CD8-positive, alpha-beta memory T cell (primary cell): Measurements from ENCODE around the gene CDH12. TPM values are rescaled to one million over a fixed set of nuclear protein-coding genes. Genes with fewer than 3 reads are reported as not detected.
"Not testable (repeated sequence)": the region's sequence is repeated elsewhere in the genome, so short reads cannot be mapped to it uniquely, and the experiment has no call there.

Source experiments
- CTCF ChIA-PET: fragments of 350-600 bp; sonication (Branson Sonifier 250); formaldehyde crosslinking; loops from one replicate; lab custom pipeline; 2021; ENCODE audit warnings: antibody characterized with exemption; lab: Charles Lee
- POLR2A ChIA-PET: fragments of 350-600 bp; sonication (Branson Sonifier 250); formaldehyde crosslinking; loops from one replicate; lab custom pipeline; 2021; ENCODE audit warnings: antibody characterized with exemption; lab: Charles Lee
- DNase-seq, 5 donors: peaks; one replicate each; pipeline versions ENCODE4 v3.0.0 to v3.0.0-alpha.2; 2020 to 2022; ENCODE audit warnings: mixed read lengths in 1 of 5
- H3K27ac ChIP-seq: one replicate; pipeline ENCODE4 v1.7.0; 2013; ENCODE audit warnings: low read depth, mild to moderate bottlenecking, low read length, moderate library complexity
- H3K27me3 ChIP-seq: 2 replicates; pipeline ENCODE4 v1.7.0; 2013; ENCODE audit warnings: low read length, mild to moderate bottlenecking; ENCODE audit not compliant: insufficient read depth, poor library complexity, severe bottlenecking
- H3K36me3 ChIP-seq: 2 replicates; pipeline ENCODE4 v1.7.0; 2013; ENCODE audit warnings: mild to moderate bottlenecking, low read length, moderate library complexity; ENCODE audit not compliant: insufficient read depth
- H3K4me1 ChIP-seq: 2 replicates; pipeline ENCODE4 v1.7.0; 2013; ENCODE audit warnings: mild to moderate bottlenecking, low read length, moderate library complexity; ENCODE audit not compliant: insufficient read depth
- H3K4me3 ChIP-seq: 2 replicates; pipeline ENCODE4 v1.7.0; 2013; ENCODE audit warnings: mild to moderate bottlenecking, low read length
- H3K9me3 ChIP-seq: 2 replicates; pipeline ENCODE4 v1.7.0; 2013; ENCODE audit warnings: mild to moderate bottlenecking, low read length
- H3K27ac Mint-ChIP-seq, 8 donors: one replicate each; pipeline ENCODE4 v1.8.0; 2020 to 2021; ENCODE audit warnings: mixed read lengths in 8 of 8, mild to moderate bottlenecking in 6 of 8, inconsistent platforms in 3 of 8, moderate library complexity in 3 of 8
- H3K27me3 Mint-ChIP-seq, 2 donors: one replicate each; pipeline ENCODE4 v1.8.0; 2020 to 2021; ENCODE audit warnings: mixed read lengths in 2 of 2, mild to moderate bottlenecking in 1 of 2, moderate library complexity in 1 of 2
- H3K36me3 Mint-ChIP-seq, 3 donors: one replicate each; pipeline ENCODE4 v1.8.0; 2020 to 2021; ENCODE audit warnings: mixed read lengths in 3 of 3, inconsistent platforms in 1 of 3, mild to moderate bottlenecking in 1 of 3
- H3K4me1 Mint-ChIP-seq, 3 donors: one replicate each; pipeline ENCODE4 v1.8.0; 2020 to 2021; ENCODE audit warnings: mixed read lengths in 3 of 3, inconsistent platforms in 1 of 3, mild to moderate bottlenecking in 1 of 3
- H3K4me3 Mint-ChIP-seq, 7 donors: one replicate each; pipeline ENCODE4 v1.8.0; 2020 to 2021; ENCODE audit warnings: mixed read lengths in 7 of 7, mild to moderate bottlenecking in 6 of 7, moderate library complexity in 4 of 7, inconsistent platforms in 2 of 7
- H3K9me3 Mint-ChIP-seq, 5 donors: one replicate each; pipeline ENCODE4 v1.8.0; 2020 to 2022; ENCODE audit warnings: mixed read lengths in 5 of 5, mild to moderate bottlenecking in 3 of 5, moderate library complexity in 2 of 5, inconsistent platforms in 1 of 5
- polyA plus RNA-seq: library from polyadenylated mRNA; unstranded; fragments of 300-500 nt; fragmentation: Illumina TruSeq; gene quantifications from one replicate; pipeline ENCODE4 v1.2.3, GENCODE V29; 2021
- total RNA-seq, 2 experiments: library from RNA; stranded (reverse); gene quantifications; one replicate each; pipeline ENCODE4 v1.2.3, GENCODE V29; 2021

Gene CDH12
- total and polyA plus RNA-seq, 3 experiments from 2014 or later, result not detected

GRCh38 chr5:22056601-22057000 is 796.5 kb downstream of the CDH12 start:
- Mint-ChIP-seq H3K27ac (no peak overlapping the region), H3K36me3 (no peaks in the 10 kb centered on the region), H3K27me3 (no peaks in the 10 kb centered on the region), H3K4me3 (no peak overlapping the region), H3K4me1 (no peaks in the 10 kb centered on the region), H3K9me3 (peaks cover 0 to 21% (median 11%) of the 10 kb centered on the region in 5 donors)
- CTCF ChIA-PET, result no interaction called here
- Histone ChIP-seq H3K36me3 (no peaks in the 10 kb centered on the region), H3K4me3 (no peak overlapping the region), H3K27ac (no peak overlapping the region), H3K27me3 (no peaks in the 10 kb centered on the region), H3K9me3 (no peaks in the 10 kb centered on the region), H3K4me1 (no peaks in the 10 kb centered on the region)
- POLR2A ChIA-PET, result no interaction called here
- no peak for DNase-seq

GRCh38 chr5:22053195-22053594 is 799.9 kb downstream of the CDH12 start:
- no peaks in the 10 kb centered on the region for H3K36me3 Mint-ChIP-seq
- Histone ChIP-seq H3K9me3 (no peaks in the 10 kb centered on the region), H3K27me3 (no peaks in the 10 kb centered on the region), H3K4me1 (no peaks in the 10 kb centered on the region), H3K36me3 (no peaks in the 10 kb centered on the region), H3K4me3 (no peak overlapping the region), H3K27ac (no peak overlapping the region)
- POLR2A ChIA-PET, result no interaction called here
- no peak overlapping the region for H3K4me3 Mint-ChIP-seq
- no peak overlapping the region for H3K27ac Mint-ChIP-seq
- CTCF ChIA-PET, result no interaction called here
- no peak for DNase-seq
- no peaks in the 10 kb centered on the region for H3K4me1 Mint-ChIP-seq
- H3K9me3 Mint-ChIP-seq, result peaks cover 2 to 31% (median 9%) of the 10 kb centered on the region in 5 donors
- H3K27me3 Mint-ChIP-seq, result no peaks in the 10 kb centered on the region

GRCh38 chr5:22051881-22052280 is 801.3 kb downstream of the CDH12 start:
- Mint-ChIP-seq H3K27ac (no peak overlapping the region), H3K4me1 (no peaks in the 10 kb centered on the region), H3K36me3 (no peaks in the 10 kb centered on the region), H3K9me3 (peaks cover 2 to 40% (median 17%) of the 10 kb centered on the region in 5 donors), H3K27me3 (no peaks in the 10 kb centered on the region), H3K4me3 (no peak overlapping the region)
- no peaks in the 10 kb centered on the region for H3K9me3 ChIP-seq
- H3K27me3 ChIP-seq, result no peaks in the 10 kb centered on the region
- ChIA-PET POLR2A (no interaction called here), CTCF (no interaction called here)
- H3K27ac ChIP-seq, result no peak overlapping the region
- no peaks in the 10 kb centered on the region for H3K4me1 ChIP-seq
- no peak overlapping the region for H3K4me3 ChIP-seq
- DNase-seq, result no peak
- H3K36me3 ChIP-seq, result no peaks in the 10 kb centered on the region

- Histone ChIP-seq H3K36me3 (no peaks in the 10 kb centered on the region), H3K4me1 (no peaks in the 10 kb centered on the region), H3K4me3 (no peak overlapping the region), H3K9me3 (no peaks in the 10 kb centered on the region), H3K27ac (no peak overlapping the region), H3K27me3 (no peaks in the 10 kb centered on the region)
- ChIA-PET CTCF (no interaction called here), POLR2A (no interaction called here)
- Mint-ChIP-seq H3K27me3 (no peaks in the 10 kb centered on the region), H3K36me3 (no peaks in the 10 kb centered on the region), H3K4me1 (no peaks in the 10 kb centered on the region), H3K27ac (no peak overlapping the region), H3K9me3 (peaks cover 2 to 30% (median 15%) of the 10 kb centered on the region in 5 donors), H3K4me3 (no peak overlapping the region)
- no peak for DNase-seq
Observed at GRCh38 chr5:22050931-22051330, 802.2 kb downstream of the CDH12 start.

- Mint-ChIP-seq H3K36me3 (no peaks in the 10 kb centered on the region), H3K4me1 (no peaks in the 10 kb centered on the region), H3K9me3 (peaks cover 9 to 53% (median 17%) of the 10 kb centered on the region in 5 donors), H3K4me3 (no peak overlapping the region), H3K27ac (no peak overlapping the region), H3K27me3 (no peaks in the 10 kb centered on the region)
- no peaks in the 10 kb centered on the region for H3K4me1 ChIP-seq
- ChIA-PET POLR2A (no interaction called here), CTCF (no interaction called here)
- H3K4me3 ChIP-seq, result no peak overlapping the region
- no peaks in the 10 kb centered on the region for H3K36me3 ChIP-seq
- no peak for DNase-seq
- H3K9me3 ChIP-seq, result no peaks in the 10 kb centered on the region
- no peaks in the 10 kb centered on the region for H3K27me3 ChIP-seq
- no peak overlapping the region for H3K27ac ChIP-seq
Observed at GRCh38 chr5:22044229-22044628, 808.9 kb downstream of the CDH12 start.

GRCh38 chr5:22036061-22036460 is 817.1 kb downstream of the CDH12 start:
- H3K4me3 ChIP-seq, result no peak overlapping the region
- no peaks in the 10 kb centered on the region for H3K4me1 ChIP-seq
- H3K36me3 ChIP-seq, result no peaks in the 10 kb centered on the region
- Mint-ChIP-seq H3K4me1 (no peaks in the 10 kb centered on the region), H3K4me3 (no peak overlapping the region), H3K27ac (no peak overlapping the region), H3K9me3 (peaks cover 4 to 29% (median 14%) of the 10 kb centered on the region in 5 donors), H3K36me3 (no peaks in the 10 kb centered on the region), H3K27me3 (no peaks in the 10 kb centered on the region)
- no peaks in the 10 kb centered on the region for H3K9me3 ChIP-seq
- POLR2A ChIA-PET, result no interaction called here
- CTCF ChIA-PET, result no interaction called here
- DNase-seq, result no peak
- no peak overlapping the region for H3K27ac ChIP-seq
- no peaks in the 10 kb centered on the region for H3K27me3 ChIP-seq

- no peaks in the 10 kb centered on the region for H3K27me3 ChIP-seq
- ChIA-PET POLR2A (no interaction called here), CTCF (no interaction called here)
- Mint-ChIP-seq H3K27ac (no peak overlapping the region), H3K27me3 (no peaks in the 10 kb centered on the region), H3K36me3 (no peaks in the 10 kb centered on the region), H3K9me3 (peaks cover 4 to 22% (median 7%) of the 10 kb centered on the region in 5 donors), H3K4me1 (no peaks in the 10 kb centered on the region), H3K4me3 (no peak overlapping the region)
- no peak overlapping the region for H3K4me3 ChIP-seq
- H3K4me1 ChIP-seq, result no peaks in the 10 kb centered on the region
- H3K27ac ChIP-seq, result no peak overlapping the region
- no peaks in the 10 kb centered on the region for H3K36me3 ChIP-seq
- no peak for DNase-seq
- no peaks in the 10 kb centered on the region for H3K9me3 ChIP-seq
Observed at GRCh38 chr5:22033066-22033465, 820.1 kb downstream of the CDH12 start.

GRCh38 chr5:22023784-22024183 is 829.4 kb downstream of the CDH12 start:
- no peak overlapping the region for H3K27ac ChIP-seq
- Mint-ChIP-seq H3K27ac (no peak overlapping the region), H3K9me3 (peaks cover 4 to 22% (median 15%) of the 10 kb centered on the region in 5 donors), H3K4me3 (no peak overlapping the region), H3K4me1 (no peaks in the 10 kb centered on the region), H3K27me3 (no peaks in the 10 kb centered on the region), H3K36me3 (no peaks in the 10 kb centered on the region)
- POLR2A ChIA-PET, result no interaction called here
- H3K27me3 ChIP-seq, result no peaks in the 10 kb centered on the region
- CTCF ChIA-PET, result no interaction called here
- H3K4me1 ChIP-seq, result no peaks in the 10 kb centered on the region
- no peak for DNase-seq
- no peaks in the 10 kb centered on the region for H3K9me3 ChIP-seq
- H3K4me3 ChIP-seq, result no peak overlapping the region
- H3K36me3 ChIP-seq, result no peaks in the 10 kb centered on the region

GRCh38 chr5:22012893-22013292 is 840.3 kb downstream of the CDH12 start:
- H3K36me3 ChIP-seq, H3K4me1 Mint-ChIP-seq, H3K27ac ChIP-seq, H3K27ac Mint-ChIP-seq, H3K4me3 Mint-ChIP-seq, H3K4me3 ChIP-seq, CTCF ChIA-PET, DNase-seq, H3K27me3 ChIP-seq, H3K9me3 ChIP-seq, POLR2A ChIA-PET, H3K36me3 Mint-ChIP-seq, H3K27me3 Mint-ChIP-seq, H3K4me1 ChIP-seq: not testable (repeated sequence)
- peaks cover 1 to 18% (median 9%) of the 10 kb centered on the region in 5 donors for H3K9me3 Mint-ChIP-seq
